ENCODE data around the gene PRKACG.
"Not testable (repeated sequence)": the region's sequence is repeated elsewhere in the genome, so short reads cannot be mapped to it uniquely, and the experiment has no call there.

Gene PRKACG

DNA sequence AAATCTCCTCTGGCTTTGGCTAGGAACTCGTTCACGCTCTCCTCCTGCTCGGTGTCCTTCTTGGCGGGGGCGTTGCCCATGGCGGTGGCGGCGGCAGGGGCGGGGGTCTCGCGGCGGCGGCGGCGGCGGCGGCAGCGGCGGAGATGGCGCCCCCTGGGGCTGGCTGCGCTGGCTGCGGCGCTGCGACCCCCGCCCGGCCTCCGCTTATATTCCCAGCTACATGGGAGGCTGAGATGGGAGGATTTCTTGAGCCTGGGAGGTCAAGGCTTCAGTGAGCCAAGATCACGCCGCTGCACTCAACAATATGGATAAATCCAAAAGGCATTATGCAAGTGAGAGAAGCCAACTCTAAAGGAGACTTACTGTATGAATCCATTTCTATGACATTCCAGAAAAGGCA is at the start of gene PRKACG:
TSS of gene PRKACG (minus strand) at position 101 of the 400 bp plus-strand sequence. CDS start at position 80, 21 bp downstream.
- no peak for DNase-seq

DNA sequence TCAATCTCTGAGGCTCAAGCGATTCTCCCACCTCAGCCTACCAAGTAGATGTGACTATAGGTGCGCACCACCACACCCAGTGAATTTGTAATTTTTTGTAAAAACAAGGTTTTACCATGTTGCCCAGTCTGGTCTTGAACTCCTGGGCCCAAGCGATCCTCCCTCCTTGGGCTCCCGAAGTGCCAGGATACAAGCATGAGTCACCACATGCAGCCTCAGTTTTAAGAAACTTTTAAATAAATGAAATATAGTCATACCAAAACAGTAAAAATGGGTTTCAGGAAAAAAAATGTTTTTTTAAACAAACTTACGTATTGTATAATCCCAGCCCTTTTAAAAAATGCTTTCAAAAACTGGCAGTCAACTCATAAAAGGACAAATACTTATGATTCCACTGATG is 48.3 kb upstream of the PRKACG start:
- DNase-seq, result no peak

DNA sequence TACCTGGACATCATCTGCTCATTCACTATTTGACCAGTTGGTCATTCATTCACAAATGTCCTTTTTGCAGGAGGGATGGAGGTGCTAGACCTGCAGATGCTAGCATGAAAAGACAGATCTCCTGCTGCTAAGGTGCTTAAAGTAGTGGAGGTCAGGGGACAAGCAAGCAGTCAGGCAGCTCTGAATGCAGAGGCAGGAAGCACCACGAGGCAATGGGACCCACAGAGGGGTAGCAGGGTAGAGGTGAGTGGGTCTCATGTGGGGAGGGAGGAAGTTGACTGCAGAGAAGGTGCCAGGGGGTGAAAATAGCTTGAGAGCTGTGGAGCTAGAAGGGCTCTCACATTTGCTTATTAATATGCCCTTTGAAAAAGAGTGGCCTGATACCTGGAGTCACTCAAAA is 46.9 kb upstream of the PRKACG start:
- DNase-seq, result no peak

DNA sequence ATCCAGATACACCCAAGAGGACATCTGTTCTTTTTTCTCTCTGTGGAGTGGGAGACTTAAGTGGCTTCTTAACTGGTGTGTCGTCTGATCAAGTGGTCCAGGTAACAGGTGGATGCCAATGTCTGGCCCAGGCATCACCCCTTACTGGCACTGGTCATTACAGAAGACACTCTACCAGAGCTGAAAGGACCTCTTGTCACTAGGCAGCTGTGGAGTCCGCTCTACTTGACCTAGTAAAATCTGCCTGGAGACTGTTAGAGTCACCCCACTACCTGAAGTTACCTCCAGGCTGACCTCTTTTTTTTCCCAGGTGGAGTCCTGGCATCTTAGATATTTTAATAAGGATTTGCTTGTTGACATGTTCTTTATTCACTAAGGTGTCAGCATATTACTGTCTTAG is 44.2 kb upstream of the PRKACG start:
- DNase-seq, result no peak

DNA sequence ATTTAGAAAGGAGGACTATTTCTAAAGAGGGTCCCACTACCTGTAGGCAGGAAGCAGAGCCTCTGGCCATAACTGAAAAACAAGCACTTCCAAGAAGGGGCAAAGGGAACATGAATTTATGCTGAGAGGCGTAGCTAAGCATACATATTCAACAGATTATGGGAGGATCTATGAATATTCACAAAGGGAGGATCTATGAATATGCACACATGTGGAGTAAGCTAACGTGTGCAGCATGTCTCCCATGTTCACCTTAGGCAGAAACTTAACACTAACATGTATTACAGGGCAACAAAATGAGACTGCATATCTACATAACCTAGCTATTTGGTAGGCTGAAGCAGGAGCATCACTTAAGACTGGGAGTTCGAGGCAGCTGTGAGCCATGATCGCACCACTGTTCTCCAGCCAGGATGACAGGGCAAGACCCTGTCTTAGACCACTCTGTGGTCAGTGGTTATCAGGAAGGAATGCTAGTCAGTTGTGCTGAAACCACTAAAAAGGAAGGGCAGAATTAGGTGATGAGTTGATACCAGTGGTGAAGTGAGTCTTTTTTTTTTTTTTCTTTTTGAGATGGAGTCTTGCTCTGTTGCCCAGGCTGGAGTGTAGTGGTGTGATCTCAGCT is 42.4 kb upstream of the PRKACG start:
- DNase-seq, result no peak

DNA sequence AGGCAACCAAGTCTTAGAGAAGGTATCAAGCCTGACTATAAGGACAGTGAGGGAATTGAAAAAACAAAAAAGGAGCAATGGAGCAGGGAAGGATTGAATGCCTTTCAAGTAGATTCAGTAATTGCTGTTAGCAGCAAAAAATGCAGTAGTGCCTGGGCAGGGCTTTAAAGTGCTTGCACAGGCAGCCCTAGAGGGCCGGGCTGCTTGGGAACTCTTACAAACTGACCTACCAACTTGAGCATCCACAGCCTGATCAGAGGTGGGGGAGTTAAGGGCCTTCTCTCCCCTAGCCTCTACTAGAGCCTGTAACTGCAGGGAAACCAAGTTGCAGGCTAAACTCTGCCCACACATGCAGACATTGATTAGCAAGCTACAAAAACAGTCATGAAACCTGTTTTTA is 41.1 kb upstream of the PRKACG start:
- DNase-seq, result no peak

DNA sequence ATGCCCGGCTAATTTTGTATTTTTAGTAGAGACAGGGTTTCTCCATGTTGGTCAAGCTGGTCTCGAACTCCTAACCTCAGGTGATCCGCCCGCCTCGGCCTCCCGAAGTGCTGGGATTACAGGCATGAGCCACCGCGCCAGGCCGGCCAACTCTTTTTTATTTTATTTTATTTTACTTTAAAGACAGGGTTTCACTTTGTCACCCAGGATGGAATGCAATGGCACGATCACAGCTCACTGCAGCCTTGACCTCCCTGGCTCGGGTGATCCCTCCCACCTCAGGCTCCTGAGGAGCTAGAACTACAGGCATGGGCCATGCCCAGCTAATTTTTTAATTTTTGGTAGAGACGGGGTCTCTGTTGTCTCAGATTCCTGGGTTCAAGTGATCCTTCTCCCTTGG is 37.0 kb upstream of the PRKACG start:
- not testable (repeated sequence) for DNase-seq

DNA sequence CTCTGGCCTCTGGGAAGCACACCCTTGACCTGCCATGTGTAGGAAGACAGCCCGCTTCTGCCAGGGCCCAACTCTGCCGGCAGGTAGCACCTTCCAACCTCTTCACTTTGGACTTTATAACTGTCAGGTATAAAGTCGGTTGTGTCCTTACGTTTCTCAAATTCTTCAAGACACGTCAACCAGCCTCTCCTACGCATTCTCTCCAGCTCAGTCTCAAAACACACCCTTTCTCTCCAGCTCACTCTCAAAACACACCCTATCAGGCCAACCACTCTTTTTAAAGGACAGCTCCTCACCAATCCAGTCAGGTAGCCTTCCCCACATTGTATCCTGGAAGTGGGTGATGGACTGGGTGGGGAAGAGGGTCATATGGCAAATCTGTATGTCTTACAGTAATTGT is 35.2 kb upstream of the PRKACG start:
- no peak for DNase-seq

DNA sequence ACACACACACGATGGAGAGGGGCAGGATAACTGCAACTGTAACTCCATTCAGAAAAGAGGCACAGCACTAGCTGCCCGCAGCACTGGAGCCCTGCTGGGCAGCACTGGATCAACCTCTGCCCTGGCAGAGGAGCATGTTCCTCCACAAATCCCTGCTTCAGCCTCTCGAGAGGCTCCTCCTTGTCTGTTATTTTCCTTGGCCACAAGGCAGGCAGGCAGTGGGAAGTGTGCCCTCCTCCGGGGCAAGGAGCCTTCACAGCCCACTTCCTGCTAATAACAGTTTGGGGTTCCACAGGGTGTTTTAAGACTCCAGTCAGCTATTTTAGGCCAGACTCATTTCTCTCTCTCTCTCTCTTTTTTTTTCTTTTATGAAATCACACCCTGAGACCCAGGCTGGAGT is 33.5 kb upstream of the PRKACG start:
- no peak for DNase-seq

DNA sequence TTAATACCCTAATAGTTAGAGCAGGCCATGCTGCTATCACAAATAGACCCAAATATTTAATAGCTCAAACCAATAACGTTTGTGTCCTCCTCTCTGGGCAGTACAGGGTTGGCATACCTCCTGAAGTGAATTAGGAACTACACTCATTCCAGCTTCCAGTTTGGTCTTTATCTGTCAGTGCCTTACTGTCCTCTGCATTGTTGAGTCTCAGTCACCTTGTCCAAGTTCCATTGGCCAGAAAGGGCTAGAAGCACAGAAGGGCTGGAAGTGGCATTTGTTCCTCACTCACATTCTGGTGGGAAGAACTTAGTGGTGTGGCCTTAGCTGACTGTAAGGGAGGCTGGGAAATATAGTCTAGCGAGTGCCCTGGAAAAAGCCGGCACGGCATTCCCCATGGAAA is 32.8 kb upstream of the PRKACG start:
- no peak for DNase-seq

DNA sequence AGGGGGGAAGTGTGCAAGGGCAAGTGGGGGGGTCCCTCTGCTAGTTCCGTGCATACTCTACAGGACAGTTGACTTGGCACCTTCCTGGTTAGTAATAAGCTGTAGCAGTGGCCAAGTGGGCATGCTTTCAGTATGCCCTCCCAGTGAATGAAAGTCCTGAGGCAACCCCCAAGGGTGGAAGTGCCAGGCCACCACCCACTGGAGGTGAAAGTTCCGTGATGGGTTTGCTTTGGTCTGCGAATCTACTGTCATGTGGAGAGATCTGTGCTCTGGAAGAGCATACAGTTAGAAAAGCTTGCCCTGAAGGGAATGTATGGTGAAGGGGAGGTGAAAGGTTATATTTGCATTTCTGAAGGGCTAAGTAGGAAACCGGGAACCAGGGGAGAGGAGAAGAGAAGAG is 31.9 kb upstream of the PRKACG start:
- DNase-seq, result no peak

DNA sequence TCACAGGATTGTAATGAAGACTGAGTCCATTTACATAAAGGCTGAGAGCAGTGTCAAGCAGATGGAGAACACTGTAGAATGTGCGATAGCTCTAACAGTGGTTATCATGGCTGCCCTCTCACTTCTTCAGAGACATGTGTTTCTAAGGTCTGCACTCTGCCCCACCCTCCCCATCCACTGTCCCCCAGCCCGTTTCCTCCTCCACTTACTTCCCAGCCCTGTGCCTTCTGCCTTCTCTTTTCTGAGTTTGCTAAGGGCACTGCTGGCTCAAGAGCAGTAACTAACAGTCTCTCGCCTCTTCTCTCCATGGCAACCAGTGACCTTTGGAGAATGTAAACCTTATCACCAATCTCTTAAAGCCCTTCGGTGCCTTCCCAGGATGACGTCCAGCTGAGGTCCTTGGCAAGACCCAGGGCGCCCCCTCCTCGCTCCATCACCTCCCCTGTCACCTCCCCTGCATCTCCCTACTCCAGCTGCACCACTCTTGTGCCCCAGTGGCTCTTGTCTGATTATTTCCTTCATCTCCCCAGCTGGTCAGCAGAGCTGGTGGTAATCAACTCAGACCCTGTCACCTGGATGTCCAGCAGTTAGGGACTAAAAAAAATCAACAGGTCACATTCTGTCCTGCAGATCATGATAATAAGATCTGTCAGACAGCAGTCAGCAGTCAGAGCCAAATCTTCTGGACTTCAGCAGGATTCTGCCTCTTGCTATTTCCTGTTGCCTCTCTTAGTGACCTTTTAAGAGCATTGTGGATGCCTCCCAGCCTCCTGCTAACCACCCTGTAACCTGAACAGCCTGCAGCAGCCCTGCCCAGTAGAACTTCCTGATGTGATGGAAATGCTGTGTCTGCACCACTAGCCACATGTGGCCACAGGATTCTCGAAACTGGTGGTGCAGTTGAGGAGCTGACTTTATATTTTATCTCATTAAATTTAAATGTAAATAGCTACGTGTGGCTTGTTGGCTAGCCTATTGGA is 30.6 kb upstream of the PRKACG start:
- no peak for DNase-seq

DNA sequence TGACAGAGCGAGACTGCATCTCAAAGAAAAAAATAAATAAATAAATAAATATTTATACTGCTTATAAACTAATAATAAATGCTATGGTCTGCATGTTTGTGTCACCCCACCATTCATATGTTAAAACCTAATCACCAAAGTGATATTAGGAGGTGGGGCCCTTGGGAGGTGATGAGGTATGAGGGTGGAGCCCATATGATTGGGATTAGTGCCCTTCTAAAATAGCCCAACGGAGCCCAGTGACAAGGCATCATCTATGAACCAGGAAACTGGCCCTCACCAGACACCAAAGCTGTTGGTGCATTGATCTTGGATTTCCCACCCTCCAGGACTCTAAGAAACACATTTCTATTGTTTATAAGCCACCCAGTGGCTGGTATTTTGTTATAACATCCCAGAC is 26.7 kb upstream of the PRKACG start:
- DNase-seq, result no peak

DNA sequence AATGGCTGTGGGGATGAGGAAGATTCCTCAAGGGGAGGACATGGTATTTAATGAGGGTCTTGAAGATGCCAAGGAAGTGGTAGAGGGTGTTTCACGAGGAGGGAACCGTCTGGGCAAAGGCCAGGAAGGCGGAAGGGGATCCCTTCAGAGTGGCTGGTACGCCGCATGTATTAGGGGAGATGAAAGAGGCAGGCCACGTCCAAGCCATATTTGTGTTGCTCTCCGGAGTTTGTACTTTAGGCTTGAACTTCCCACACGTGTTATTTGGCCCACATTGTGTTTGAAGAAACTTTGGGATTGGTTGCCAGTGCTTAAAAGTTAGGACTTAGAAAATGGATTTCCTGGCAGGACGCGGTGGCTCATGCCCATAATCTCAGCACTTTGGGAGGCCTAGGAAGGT is 22.9 kb upstream of the PRKACG start:
- no peak for DNase-seq

DNA sequence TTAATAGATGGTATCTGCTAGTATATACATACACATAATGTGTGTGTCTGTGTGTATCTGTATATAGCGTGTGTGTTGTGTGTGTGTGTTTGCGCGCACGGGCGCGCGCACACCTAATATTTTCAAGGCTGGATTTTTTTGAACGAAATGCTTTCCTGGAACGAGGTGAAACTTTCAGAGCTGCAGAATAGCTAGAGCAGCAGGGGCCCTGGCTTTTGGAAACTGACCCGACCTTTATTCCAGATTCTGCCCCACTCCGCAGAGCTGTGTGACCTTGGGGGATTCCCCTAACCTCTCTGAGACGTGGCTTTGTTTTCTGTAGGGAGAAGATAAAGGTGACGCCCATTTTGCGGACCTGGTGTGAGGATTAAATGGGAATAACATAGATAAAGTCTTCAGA is 22.4 kb upstream of the PRKACG start:
- no peak for DNase-seq

DNA sequence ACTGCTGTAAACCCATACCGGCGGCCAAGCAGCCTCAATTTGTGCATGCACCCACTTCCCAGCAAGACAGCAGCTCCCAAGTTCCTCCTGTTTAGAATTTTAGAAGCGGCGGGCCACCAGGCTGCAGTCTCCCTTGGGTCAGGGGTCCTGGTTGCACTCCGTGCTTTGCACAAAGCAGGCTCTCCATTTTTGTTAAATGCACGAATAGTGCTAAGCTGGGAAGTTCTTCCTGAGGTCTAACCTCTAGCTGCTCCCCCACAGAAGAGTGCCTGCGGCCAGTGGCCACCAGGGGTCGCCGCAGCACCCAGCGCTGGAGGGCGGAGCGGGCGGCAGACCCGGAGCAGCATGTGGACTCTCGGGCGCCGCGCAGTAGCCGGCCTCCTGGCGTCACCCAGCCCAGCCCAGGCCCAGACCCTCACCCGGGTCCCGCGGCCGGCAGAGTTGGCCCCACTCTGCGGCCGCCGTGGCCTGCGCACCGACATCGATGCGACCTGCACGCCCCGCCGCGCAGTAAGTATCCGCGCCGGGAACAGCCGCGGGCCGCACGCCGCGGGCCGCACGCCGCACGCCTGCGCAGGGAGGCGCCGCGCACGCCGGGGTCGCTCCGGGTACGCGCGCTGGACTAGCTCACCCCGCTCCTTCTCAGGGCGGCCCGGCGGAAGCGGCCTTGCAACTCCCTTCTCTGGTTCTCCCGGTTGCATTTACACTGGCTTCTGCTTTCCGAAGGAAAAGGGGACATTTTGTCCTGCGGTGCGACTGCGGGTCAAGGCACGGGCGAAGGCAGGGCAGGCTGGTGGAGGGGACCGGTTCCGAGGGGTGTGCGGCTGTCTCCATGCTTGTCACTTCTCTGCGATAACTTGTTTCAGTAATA is 21.8 kb upstream of the PRKACG start, which contains the start of gene FXN:
TSS of gene FXN (plus strand) at position 315 of the 871 bp plus-strand sequence. CDS start at position 346, 31 bp downstream.
- DNase-seq, result peak; percentile 62

DNA sequence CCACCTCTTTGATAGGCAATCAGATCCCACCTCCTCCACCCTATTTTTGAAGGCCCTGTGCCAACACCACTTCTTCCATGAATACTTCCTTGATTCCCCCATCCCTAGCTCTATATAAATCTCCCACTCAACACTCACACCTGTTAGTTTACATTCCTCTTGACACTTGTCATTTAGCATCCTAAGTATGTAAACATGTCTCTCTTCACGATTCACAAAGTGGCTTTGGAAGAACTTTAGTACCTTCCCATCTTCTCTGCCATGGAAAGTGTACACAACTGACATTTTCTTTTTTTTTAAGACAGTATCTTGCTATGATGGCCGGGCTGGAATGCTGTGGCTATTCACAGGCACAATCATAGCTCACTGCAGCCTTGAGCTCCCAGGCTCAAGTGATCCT is 20.2 kb upstream of the PRKACG start:
- DNase-seq, result no peak

DNA sequence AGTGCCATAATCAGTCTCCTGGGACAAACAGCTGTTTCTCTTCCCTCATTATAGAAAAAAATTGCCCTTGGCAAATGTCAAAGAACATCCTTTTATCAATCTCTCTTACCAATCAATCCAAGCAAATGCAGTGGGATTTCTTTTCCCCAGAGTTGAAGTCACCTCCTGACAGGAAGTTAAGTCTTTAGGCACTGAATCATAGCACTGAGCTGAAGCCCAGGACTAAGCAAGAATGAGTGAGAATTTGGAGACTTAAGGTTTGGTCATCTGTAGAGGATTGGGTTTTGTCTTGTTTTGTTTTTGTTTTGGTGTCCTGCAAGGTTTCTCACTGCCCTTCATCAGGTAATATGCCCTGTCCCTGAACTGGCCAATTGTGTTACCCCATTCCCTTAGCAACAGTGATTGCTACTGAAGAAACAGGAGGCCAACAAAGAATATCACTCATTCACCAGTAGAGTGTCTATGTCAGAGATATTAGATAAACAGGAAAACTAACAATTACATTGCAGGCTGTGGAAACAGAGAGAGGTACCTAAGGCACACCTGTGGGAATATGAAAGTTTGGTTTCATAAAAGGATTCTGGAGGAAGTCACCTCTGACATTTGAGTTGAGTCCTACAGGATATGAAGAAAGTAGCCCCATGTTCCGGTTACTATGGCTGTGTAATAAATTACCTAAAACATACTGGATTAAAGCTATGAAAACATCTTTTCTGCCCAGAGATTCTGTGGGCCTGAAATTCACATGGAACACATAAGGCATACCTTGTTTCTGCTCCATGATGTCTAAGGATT is 17.1 kb upstream of the PRKACG start:
- DNase-seq, result no peak

DNA sequence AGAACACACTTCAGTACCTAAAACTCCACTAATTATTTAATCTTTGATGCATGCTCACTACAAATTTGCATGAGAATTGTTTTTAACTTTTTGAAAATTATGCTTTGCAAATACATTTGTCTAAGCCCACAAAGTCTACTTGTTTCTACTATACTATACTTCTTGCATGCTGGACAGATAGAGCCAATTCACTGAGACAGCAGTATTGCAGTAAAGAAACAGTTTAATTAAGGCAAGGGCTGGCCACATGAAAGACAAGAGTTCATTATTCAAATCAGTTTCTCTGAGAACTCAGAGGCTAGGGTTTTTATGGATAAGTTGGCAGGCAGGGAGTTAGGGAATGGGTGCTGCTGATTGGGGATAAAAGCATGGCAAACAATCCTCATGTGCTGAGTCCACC is 15.6 kb upstream of the PRKACG start:
- no peak for DNase-seq

DNA sequence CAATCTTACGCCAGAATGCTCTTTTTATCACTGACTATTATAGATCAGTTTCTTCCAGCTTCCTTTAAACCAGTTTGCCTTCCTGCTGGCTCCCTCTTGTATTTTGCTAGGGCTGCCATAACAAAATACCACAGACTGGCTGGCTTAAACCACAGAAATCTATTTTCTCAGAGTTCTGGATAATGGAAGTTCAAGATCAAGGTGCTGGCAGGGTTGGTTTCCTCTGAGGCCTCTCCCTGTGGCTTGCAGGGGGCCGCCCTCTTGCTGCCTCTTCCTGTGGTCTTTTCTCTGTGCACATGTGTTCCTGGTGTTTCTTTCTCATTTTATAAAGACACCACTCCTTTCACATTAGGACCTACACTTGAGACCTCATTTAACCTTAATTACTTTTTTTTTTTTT is 14.8 kb upstream of the PRKACG start:
- DNase-seq, result no peak

DNA sequence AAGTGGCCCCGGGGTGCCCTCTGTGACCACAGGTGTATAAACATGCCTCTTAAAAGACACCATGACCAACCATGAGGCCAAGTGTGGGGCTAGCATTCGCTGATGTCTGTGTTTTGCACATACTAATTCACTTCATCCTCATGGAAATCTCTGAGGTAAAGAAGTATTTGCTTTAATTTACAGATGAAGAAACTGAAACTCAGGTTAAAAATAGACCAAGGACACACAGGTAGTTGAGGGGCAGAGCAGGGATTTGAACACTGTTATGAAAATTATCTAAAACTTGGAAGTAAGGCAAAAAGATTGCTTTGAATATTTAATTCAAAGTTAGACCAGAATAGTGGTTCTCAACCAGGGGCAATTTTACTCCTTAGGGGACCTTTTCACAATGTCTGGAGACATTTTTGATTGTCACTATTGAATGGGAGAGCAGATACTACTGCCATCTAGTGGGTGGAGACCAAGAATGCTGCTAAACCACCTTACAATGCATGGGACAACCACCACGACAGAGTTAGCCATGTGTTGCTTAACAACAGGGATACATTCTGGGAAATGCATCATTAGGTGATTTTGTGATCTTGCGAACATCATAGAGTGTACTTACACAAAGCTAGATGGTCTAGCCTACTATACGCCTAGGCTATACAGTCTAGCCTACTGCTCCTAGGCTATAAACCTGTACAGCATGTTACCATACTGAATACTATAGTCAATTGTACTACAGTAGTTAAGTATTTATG is 13.6 kb upstream of the PRKACG start:
- no peak for DNase-seq

DNA sequence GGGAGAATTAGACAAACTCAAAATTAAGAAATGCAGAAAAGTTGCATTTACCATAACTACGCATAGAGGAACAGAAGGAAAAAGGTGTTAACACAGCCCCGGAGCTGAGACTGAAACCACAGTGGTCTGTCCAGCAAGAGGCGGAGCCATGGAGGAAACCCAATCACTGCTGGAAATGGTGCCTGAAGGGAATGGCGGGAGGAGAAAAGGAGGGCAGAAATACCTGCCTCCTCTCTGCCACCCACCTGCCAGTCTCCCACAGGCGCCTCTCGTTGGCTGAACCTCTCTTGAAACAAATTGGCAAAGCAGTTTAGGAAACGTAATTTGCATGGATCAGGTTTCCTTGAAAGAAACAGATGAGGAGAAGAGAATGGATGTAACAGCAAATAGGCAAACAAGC is 9.7 kb upstream of the PRKACG start:
- DNase-seq, result no peak
